ENCODE measurements around the gene OR5AP2. TPM values are rescaled to one million over a fixed set of nuclear protein-coding genes. Genes with fewer than 3 reads are reported as not detected.
"Not testable (repeated sequence)": the region's sequence is repeated elsewhere in the genome, so short reads cannot be mapped to it uniquely, and the experiment has no call there.

OR5AP2 gene
- not detected for total RNA-seq

- no peaks in the 10 kb centered on the region for H3K4me1 ChIP-seq (ENCODE audit: control insufficient read depth in 1 of 2, low read depth in 2 of 2)
- H3K27ac ChIP-seq = no peak within 1 kb of the TSS
- TF ChIP-seq CTCF (IDR thresholded peaks at IDR 0.05) = no peak
These were observed at the start of gene OR5AP2 for GRCh38 chr11:56642339-56642738. Gene OR5AP2, minus strand, starts transcription at chr11:56642439. Its CDS starts 0 bp downstream, at chr11:56642439.

GRCh38 chr11:56691179-56691578 is 48.9 kb upstream of the OR5AP2 start:
- not testable (repeated sequence) for DNase-seq (ENCODE audit: low spot score)

More at GRCh38 chr11:56642339-56642738, at the start of gene OR5AP2:
- no peaks in the 10 kb centered on the region for H3K36me3 ChIP-seq
- H3K4me3 ChIP-seq = no peak within 1 kb of the TSS
- DNase-seq (ENCODE audit: low spot score) (no peak), ATAC-seq (ENCODE audit: insufficient number of reproducible peaks, low FRiP score, low read depth) (no peak)
- H3K9me3 ChIP-seq = no peaks in the 10 kb centered on the region
- H3K27me3 ChIP-seq (replicated peaks; ENCODE audit: insufficient read depth) = no peaks in the 10 kb centered on the region

GRCh38 chr11:56688554-56689100 is 46.4 kb upstream of the OR5AP2 start:
- Histone ChIP-seq H3K4me3 (no peak overlapping the region), H3K4me1 (ENCODE audit: control insufficient read depth in 1 of 2, low read depth in 2 of 2) (no peaks in the 10 kb centered on the region), H3K36me3 (no peaks in the 10 kb centered on the region), H3K27ac (no peak overlapping the region), H3K9me3 (no peaks in the 10 kb centered on the region), H3K27me3 (replicated peaks; ENCODE audit: insufficient read depth) (no peaks in the 10 kb centered on the region)
- DNase-seq (ENCODE audit: low spot score) = no peak
- no peak for TF ChIP-seq CTCF (IDR thresholded peaks at IDR 0.05)
- ATAC-seq (ENCODE audit: insufficient number of reproducible peaks, low FRiP score, low read depth) = no peak

More at GRCh38 chr11:56691179-56691578, 48.9 kb upstream of the OR5AP2 start:
- not testable (repeated sequence) for H3K27me3 ChIP-seq (replicated peaks; ENCODE audit: insufficient read depth); H3K27ac ChIP-seq; ATAC-seq (ENCODE audit: insufficient number of reproducible peaks, low FRiP score, low read depth); H3K36me3 ChIP-seq; H3K4me3 ChIP-seq; H3K9me3 ChIP-seq; H3K4me1 ChIP-seq (ENCODE audit: control insufficient read depth in 1 of 2, low read depth in 2 of 2)

- H3K9me3 ChIP-seq = no peaks in the 10 kb centered on the region
- no peak for DNase-seq (ENCODE audit: low spot score)
- no peaks in the 10 kb centered on the region for H3K4me1 ChIP-seq (ENCODE audit: control insufficient read depth in 1 of 2, low read depth in 2 of 2)
- no peaks in the 10 kb centered on the region for H3K27me3 ChIP-seq (replicated peaks; ENCODE audit: insufficient read depth)
- ATAC-seq (ENCODE audit: insufficient number of reproducible peaks, low FRiP score, low read depth) = no peak
- no peak overlapping the region for H3K27ac ChIP-seq
- H3K36me3 ChIP-seq = no peaks in the 10 kb centered on the region
- TF ChIP-seq CTCF (IDR thresholded peaks at IDR 0.05) = no peak
- H3K4me3 ChIP-seq = no peak overlapping the region
These were observed 28.7 kb upstream of the OR5AP2 start for GRCh38 chr11:56670984-56671383.

GRCh38 chr11:56663386-56663785 is 21.1 kb upstream of the OR5AP2 start, which contains the start of gene OR5AR1:
Gene OR5AR1, plus strand, starts transcription at chr11:56663686. Its CDS starts 0 bp downstream, at chr11:56663686.
- Histone ChIP-seq H3K27ac (no peak within 1 kb of the TSS), H3K36me3 (no peaks in the 10 kb centered on the region), H3K4me1 (ENCODE audit: control insufficient read depth in 1 of 2, low read depth in 2 of 2) (no peaks in the 10 kb centered on the region), H3K4me3 (no peak within 1 kb of the TSS), H3K9me3 (no peaks in the 10 kb centered on the region), H3K27me3 (replicated peaks; ENCODE audit: insufficient read depth) (no peaks in the 10 kb centered on the region)
- no peak for TF ChIP-seq CTCF (IDR thresholded peaks at IDR 0.05)
- ATAC-seq (ENCODE audit: insufficient number of reproducible peaks, low FRiP score, low read depth) = no peak
- no peak for DNase-seq (ENCODE audit: low spot score)

- Histone ChIP-seq H3K4me1 (ENCODE audit: control insufficient read depth in 1 of 2, low read depth in 2 of 2) (no peaks in the 10 kb centered on the region), H3K27ac (no peak overlapping the region), H3K36me3 (no peaks in the 10 kb centered on the region), H3K9me3 (no peaks in the 10 kb centered on the region), H3K27me3 (replicated peaks; ENCODE audit: insufficient read depth) (no peaks in the 10 kb centered on the region), H3K4me3 (no peak overlapping the region)
- ATAC-seq (ENCODE audit: insufficient number of reproducible peaks, low FRiP score, low read depth) = no peak
- no peak for DNase-seq (ENCODE audit: low spot score)
- no peak for TF ChIP-seq CTCF (IDR thresholded peaks at IDR 0.05)
These were observed 17.5 kb upstream of the OR5AP2 start for GRCh38 chr11:56659755-56660154.

Data from thoracic aorta (tissue), 2 donors.